Neural progenitor cell (in vitro differentiated cells): ENCODE measurements around the gene RBM26.

Source experiments
- CTCF ChIP-seq: fragments of 200-600 bp; sonication (generic); IDR thresholded peaks from 2 replicates; pipeline ENCODE4 v1.5.1; 2017; ENCODE audit warnings: antibody characterized with exemption, mild to moderate bottlenecking
- EZH2 ChIP-seq: fragments of 200-600 bp; sonication (generic); IDR thresholded peaks from 2 replicates; pipeline ENCODE4 v1.6.1; 2017; ENCODE audit warnings: antibody characterized with exemption, mild to moderate bottlenecking, moderate library complexity

- TF ChIP-seq CTCF (no peak), EZH2 (no peak)
Measured at GRCh38 chr13:79359064-79359463, 47.0 kb downstream of the RBM26 start.
